ENCODE measurements around the gene UBE2H.
A peak's percentile ranks its signal among the peaks of the same experiment; 100 is the strongest.

UBE2H gene

DNA sequence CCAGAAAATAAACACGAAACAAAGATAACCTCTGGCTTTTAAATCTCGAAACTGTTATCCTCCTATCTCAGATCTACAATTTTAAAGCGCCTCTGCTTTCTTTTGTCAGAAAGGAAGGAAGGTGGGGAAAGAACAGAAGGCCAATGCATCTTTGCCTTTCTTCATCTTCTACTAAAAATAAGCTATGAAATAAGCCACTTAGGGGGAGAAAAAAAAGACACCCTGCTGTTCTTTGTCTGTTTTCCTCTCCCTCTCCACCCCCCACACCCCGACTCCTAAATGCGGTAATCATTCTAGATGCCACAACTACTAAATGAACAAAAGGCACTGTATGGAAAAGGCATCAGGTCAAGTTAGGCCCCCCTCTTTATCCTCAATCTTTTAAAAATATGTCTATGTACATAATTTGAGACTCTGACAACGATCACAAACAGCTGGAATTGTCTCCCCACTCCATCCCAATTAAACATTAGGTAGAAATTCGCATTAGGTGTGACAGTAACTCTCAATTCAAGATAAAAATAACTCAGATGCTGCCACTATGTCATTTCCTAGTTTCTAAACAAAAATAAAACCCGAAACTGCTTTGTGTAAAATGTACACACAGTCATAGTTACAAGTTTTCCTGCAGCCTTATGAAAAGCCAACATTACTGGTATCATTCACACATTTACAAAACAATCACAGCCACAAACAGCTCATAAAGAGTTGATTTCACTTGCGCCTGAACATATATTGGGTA, 2.4 kb downstream of the UBE2H start:
- peak; percentile 70 for DNase-seq

DNA sequence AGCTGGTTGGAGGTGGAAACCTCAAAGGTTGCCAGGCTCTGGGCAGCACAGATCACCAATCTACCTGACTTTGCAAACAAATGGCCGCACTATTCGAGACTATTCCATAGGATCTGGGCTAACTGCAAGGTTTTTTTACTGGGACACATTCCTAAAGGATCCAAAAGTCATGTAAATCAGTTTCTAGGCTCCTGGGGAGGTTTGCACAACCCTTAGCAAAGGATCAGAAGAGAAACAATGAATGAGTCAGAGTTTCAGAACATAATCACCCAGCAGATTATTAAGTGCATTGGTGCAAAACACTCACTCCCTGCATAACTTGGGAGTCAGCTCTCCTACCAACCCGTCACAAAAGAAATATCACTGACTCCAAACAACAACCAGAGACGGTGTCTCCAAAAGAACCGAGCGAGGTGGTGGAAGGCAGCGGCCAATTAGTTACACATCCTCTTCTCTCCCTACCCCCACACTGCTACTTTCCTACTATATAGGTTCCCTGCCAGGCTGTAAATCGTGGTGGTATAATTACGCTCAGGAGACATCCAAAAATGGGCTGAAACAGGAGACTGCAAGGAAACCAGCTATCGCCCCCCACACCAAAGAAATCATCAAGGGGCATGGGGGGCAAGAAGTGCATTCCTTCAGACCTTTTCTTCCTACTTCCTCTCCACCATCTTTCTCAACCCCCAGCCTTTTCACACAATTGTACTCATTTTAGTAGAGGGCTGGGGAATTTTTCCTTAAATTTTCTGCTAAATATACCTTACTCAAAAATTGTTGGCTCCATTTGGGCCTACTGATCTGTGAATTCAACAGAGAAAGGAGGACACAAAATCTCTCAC, 3.2 kb downstream of the UBE2H start:
- peak; percentile 80 for DNase-seq

DNA sequence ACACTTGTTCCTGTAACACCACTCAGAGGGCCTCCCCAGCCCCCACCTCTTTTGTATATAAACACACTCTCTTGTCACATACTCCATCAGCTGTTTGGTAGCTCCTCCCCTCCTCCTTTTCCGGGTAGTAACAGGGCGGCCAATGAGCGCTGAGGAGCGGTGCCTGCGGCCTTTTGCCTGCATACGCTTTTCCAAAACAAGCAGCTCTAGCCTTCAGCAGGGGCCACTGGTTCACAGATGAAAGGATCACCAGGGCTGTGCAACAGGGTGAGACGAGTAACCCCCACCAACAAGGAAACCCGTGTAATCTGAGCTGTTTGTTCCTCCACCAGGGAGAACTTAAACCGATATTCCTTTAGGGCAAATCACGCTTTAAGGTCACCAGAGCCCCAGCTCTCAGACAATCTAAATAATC, 3.9 kb downstream of the UBE2H start:
- DNase-seq, result peak; percentile 95

DNA sequence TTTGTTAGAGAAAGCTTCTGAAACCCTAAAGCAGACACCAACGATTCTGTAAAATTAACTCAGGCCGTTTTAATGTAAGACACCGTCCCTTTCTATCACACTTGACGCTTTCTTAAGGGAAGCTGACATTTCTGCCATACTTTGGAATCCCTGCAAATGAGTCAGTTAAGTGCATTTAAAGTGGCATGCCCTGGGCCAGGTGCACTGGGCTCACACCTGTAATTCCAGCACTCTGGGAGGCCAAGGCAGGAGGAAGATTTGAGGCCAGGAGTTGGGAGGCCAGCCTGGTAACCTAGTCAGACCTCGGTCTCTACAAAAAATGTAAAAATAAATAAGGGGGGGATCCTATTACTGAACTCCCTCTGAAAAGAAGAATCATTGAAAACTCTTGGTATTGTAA, 4.4 kb downstream of the UBE2H start:
- no peak for DNase-seq

DNA sequence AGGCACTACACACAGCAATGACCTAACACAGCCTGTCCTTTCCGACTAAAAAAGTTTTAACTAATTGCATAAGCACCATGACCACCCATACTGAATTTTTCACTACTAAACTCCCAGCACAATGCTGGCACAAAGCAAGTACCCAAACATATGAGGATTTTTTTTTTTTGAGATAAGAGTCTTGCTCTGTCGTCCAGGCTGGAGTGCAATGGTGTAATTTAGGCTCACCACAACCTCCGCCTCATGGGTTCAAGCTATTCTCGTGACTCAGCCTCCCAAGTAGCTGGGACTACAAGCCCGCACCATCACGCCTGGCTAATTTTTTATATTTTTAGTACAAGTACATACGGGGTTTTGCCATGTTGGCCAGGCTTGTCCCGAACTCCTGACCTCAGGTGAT, 5.1 kb downstream of the UBE2H start:
- DNase-seq, result no peak

DNA sequence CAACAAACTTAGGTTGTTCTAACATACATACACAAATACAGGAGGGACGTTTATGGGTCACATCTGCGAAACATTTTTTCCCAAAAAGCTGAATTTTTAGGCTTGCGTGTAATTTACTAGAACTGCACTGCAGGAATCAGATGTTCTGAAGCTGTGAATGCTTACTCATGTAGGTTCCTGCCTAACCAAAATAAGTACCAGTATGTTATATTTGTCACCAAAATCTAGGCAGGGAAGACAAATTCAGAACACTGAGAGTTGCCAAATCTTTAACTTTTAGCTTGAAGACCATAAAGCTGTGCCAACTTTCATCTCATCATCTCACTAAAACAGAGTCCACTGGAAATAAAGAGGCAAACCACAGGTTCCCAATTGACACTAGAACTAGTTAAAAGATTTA, 5.7 kb downstream of the UBE2H start:
- DNase-seq, result no peak

DNA sequence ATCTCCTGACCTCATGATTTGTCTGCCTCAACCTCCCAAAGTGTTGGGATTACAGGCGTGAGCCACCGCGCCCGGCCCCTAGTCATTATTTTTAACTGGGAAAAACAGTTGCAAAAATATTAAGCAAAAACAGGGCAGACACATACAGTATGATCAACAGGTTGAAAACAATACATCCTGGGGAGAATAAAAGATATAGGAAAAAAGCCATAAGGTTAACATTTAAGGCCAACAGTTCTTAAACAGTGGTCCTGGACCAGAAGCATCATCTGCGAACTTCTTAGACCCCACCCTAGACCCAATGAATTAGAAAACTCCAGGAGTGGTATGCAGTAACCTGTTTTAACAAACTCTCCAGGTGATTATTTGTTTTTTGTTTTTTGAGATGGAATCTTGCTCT, 6.5 kb downstream of the UBE2H start:
- DNase-seq, result no peak

DNA sequence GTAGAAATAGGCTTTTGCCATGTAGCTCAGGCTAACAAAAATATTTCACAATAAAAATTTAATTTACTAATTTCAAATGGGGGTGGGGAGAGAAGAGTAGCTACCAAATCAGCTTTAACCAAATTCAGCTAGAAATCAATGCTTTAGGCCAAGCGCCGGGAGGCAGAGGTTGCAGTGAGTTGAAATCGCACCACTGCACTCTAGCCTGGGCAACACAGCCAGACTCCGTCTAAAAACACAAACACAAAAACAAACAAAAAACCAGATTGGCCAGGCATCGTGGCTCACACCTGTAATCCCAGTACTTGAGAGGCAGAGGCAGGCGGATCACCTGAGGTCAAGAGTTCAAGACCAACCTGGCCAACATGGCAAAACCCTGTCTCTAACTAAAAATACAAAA, 9.4 kb downstream of the UBE2H start:
- DNase-seq, result no peak

DNA sequence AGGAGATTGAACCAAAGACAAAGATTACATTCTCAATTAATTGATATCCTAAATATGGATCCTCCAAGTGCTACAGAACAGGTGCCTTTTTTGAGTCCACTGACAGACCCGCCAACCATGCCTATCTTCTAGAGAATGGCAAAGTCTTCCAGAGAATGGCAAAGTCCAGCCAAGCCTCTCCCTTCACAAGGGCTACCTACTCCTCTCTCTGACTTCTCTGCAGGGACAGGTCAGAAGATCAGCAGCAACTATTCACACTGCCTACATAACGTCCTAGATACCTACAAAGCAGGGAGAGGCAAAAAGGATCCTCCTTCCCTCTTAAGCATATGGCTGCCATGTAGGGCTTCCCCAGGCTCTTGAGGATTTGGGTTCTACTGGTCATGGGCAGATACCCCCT, 12.4 kb downstream of the UBE2H start:
- DNase-seq, result no peak

DNA sequence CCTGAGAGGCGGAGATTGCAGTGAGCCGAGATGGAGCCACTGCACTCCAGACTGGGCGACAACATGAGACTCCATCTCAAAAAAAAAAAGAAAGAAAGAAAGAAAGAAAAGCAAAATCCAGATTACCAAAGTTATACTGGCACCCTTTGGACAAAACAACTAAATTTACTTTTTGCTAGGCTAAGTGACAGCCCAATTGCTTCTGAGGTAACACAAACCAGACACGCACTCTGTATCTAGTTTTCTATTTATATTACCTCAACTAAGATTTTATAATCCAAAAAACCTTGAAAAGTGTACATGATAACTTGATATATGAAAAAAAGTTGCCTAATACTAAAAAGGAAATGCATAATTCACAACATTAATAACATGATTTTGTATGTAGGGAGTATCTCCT, 12.9 kb downstream of the UBE2H start:
- DNase-seq, result no peak

DNA sequence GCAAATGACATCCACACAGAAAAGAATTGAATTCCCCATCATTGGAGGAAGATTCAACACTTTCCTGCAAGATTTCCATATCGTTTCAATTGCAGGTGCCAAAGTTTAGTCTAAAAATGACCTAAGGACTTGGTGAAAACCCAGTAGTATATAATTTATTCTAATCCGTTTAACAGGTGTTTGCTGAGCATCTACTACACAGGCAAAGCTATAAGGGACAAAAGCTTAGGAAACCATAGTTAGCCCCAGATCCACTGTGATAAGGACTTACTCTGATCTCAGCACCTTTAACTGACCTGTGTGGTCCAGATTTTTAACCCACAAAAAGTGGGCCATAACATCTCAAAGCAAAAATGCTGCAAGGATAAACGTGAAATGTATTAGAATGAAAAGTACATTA, 19.1 kb downstream of the UBE2H start:
- DNase-seq, result no peak

DNA sequence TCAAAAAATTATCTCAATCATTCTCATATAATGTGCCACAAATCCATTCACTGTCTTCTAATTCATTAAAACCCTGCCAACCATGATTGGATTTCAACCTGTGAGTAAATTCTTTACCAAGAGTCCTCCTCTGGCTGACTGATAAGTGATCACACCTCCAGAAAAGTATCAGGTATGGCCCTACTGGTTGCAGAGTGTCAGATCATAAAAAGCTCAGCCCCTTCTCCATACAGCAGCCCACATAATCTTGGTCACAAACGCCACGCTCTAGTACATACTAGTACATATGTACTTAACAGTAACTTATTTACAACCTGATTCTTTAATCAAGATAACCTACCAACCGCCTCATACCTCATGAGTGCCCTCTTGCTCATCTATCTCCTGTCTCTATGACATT, 26.1 kb downstream of the UBE2H start:
- no peak for DNase-seq

DNA sequence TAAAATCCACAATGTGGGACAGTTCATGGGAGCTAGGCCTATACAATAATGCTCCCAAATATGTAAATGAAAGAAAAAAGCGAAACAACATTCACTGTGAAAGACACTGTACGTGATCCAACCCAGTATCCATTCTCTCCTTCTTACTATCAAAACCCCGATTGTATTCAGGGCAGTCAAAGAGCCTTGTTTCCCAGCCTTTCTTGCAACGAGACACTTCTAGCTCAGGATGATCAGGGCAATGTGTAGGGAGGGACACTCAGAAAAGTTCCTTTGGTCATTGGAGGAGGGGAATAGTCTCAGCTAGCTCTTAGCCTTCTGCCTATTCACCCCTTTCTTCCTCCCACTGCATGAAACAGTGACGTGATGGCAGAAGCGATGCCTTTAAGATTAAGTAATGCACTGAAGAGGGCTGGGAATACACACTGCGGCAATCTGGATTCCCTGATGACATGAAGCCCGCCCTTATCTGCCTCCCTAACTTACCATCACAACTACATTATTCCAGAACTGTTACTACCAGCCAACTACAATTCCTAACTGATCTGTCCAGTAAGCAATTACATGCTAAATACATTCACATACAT, 27.3 kb downstream of the UBE2H start:
- peak; percentile 39 for DNase-seq

DNA sequence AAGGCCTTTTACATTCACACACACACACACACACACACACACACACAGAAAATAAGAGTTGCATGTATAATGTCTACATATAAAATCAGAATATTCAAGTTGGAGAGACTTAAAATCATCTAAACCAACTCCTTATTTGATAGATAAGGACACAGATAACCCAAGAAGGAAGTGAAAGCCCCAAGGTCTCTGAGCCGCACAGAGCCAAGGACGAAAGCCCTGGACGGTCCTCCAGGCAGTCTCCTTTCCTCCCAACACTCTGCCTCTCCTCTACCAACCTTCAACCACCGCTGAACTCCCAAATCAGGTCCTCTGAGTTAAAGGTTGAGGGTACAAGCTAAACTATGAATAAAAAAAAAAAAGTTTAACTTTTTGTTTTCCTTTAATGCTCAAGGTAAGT, 28.2 kb downstream of the UBE2H start:
- no peak for DNase-seq

DNA sequence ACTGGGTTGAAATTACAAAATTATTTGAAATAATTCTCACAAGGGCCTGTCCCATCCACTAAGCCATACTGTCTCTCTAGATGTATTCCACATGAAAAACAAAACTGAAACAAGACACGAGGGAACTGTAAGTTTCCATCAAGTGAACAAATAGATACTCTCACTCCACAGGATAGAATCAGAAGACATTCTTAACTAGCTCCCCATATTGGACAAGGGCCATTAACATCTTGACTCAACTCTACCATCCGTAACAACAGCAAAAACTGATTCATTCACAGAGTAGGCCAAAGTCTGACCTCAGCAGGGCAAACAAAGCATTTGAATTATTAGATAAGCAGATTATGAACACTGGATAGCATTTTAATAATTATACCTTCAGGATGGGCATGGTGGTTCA, 29.1 kb downstream of the UBE2H start:
- no peak for DNase-seq

DNA sequence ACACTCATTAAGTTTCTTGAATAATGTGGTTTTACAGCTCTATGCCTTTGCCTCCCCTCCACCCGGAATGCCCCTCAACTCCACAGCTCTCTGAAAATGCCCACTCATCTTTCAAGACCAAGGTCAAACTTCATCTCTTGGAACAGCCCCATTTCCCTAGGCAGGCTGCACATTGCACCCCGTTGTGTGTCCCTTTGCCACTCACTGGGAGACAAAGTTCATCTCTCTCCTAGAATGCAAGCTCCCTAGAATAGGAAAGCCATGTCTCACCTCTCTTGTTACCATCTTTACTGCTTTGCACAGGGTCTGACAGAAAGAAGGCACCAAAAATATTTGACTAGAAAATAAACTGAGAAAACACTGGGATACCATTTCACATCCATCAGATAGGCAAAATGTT, 33.3 kb downstream of the UBE2H start:
- no peak for DNase-seq

DNA sequence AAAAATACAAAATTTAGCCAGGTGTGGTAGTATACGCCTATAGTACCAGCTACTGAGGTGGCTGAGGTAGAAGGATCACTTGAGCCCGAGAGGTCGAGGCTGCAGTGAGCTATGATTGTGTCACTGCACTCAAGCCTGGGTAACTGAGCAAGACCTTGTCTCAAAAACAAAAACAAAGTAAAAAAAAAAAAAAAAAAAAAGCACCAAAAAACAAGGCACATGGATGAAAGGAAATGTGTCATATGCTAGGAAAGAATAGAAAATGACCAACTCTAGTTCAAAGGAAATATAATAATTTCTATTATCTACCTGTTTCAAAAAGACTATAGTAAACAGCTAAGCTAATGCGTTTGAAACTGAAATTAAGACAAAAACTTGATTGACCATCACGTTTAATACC, 33.8 kb downstream of the UBE2H start:
- no peak for DNase-seq

DNA sequence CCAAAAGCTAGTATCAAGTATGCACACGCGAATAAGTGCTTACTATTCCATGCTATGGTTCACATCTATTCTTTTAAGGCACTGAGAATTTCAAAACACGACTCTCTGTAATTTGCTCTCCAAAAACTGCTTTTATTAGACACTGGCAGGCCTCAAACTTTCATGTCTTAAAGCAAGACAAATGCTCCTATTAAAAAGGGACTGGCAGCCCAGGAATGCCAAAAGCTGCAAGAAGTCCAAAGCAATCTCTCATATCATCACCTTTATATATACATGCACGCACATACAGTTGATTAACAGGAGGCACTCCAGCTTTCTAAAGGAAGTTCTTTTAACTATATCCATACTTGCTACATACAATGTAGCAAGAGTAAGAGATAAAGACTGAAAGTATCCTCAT, 34.8 kb downstream of the UBE2H start:
- no peak for DNase-seq

DNA sequence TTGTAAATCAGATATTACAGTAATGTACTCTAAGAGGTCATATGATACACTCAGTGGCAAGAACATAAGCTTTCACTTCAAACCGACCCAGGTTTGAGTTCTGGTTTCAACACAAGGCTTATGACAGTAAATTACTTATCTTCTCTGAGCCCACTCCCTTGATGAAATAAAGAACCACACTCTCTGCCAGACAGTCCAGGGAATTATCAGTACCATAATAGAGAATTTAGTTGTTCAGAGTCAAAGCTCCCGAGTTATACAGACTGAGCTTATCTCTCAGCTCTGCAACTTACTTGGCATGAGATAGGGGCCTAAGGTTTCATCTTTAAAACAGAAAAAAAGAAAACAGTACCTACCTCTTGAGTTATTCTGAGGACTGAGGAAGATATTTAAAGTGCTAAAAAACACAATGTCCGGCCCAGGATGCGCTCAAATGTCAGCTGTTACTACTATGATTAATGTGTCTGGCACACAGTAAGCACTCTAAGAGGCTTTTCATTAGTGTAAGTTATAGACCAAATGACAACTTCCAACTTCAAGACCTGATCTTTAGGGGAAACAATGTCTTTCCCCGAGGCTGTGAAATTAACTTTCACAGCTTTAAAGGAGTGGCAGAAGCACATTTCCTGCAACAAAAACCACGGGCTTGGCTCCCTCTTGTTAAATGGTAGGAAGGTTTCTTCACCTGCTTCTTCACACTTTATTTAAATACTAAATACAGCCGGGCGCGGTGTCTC, 38.1 kb downstream of the UBE2H start:
- DNase-seq, result no peak

DNA sequence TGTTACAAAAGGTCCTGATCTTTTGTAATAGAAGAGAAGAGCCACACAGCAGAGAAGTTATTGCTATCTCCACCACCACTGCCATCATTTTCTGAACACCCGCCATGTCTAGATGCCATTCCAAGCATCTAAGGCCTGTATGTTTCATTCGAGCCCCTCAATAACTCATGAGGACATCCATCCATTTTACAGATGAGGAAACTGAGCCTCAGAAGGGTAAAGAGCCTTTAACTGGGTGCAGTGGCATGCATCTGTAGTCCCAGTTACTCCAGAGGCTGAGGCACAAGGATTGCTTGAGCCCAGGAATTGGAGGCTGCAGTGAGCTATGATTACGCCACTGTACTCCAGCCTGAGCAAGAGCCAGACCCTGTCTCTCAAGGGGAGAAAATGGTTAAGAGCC, 39.3 kb downstream of the UBE2H start:
- no peak for DNase-seq

DNA sequence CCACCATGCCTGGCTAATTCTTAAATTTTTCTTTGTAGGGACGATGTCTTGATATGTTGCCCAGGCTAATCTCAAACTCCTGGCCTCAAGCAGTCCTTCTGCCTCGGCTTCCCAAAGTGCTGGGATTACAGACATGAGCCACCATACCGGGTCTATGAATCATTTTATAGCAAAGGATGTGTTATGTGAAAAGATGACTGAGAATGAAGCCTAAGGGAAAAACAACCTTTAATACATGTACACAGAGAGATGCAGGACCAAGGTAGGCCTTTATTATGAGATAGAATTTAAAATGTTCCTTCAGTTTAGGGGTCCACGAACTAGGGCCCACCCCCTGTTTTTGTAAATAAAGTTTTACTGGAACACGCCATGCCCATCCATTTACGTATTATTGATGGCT, 41.0 kb downstream of the UBE2H start:
- no peak for DNase-seq

DNA sequence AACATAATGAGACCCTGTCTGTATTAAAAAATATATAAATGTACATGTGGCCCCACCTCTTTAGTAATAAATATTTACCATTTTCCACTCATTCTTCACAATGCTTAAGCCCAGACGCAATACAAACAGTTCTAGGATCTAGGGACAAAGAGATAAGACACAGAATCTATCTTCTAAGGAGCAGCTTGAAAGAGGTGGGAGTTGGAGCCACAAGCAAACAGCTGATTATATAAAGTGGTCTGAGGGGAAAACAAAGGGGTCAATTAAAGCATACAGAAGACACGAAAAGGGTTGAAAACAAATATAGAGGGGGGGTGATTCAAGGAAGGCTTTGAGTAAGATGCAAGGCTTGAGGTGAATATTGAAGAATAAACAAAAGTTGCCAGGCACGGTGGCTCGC, 43.1 kb downstream of the UBE2H start:
- no peak for DNase-seq

DNA sequence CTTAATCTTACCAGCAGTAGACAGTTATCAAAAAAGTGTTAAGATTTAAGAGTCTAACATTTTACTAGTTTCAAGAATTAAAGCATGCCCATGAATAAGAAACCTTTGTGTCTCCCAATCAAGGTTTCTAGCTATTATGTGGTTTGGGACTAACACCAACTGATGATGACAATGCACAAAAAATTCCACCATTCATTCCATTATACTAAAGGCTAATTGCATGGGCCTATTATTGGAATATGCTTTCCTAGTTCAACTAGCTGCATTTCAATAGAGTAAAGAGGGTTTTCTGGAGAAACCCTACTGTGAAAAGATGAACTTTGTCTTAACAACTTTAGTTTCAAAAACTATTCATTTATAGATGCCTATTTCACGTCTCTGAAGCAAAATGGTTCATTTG, 44.6 kb downstream of the UBE2H start:
- peak; percentile 38 for DNase-seq
